GM19467 (cell line): Measurements from ENCODE around the gene ZNF764.

Experiments used
- ATAC-seq: cut with Tn5 transposase; IDR thresholded peaks from one replicate; pipeline ENCODE4 v1.9.1; 2021; ENCODE audit warnings: mild to moderate bottlenecking, moderate library complexity; ENCODE audit not compliant: unreplicated experiment

The ZNF764 gene

GRCh38 chr16:30570636-30571444 lies 12.7 kb upstream of the ZNF764 start:
- no peak for ATAC-seq

GRCh38 chr16:30569746-30570635 lies 11.8 kb upstream of the ZNF764 start:
- ATAC-seq = no peak

- ATAC-seq = no peak
These were observed 11.1 kb upstream of the ZNF764 start for GRCh38 chr16:30569281-30569680.

GRCh38 chr16:30567991-30568638 lies 9.9 kb upstream of the ZNF764 start:
- ATAC-seq = no peak

GRCh38 chr16:30567160-30567990 lies 9.2 kb upstream of the ZNF764 start:
- no peak for ATAC-seq

GRCh38 chr16:30566531-30566930 lies 8.4 kb upstream of the ZNF764 start:
- no peak for ATAC-seq

- ATAC-seq = no peak
These were observed 7.8 kb upstream of the ZNF764 start for GRCh38 chr16:30565984-30566383.

GRCh38 chr16:30565526-30565925 lies 7.4 kb upstream of the ZNF764 start:
- ATAC-seq = no peak

- ATAC-seq = no peak
These were observed 3.8 kb upstream of the ZNF764 start for GRCh38 chr16:30562021-30562420.

- no peak for ATAC-seq
These were observed 3.1 kb upstream of the ZNF764 start for GRCh38 chr16:30561089-30561816.

GRCh38 chr16:30559690-30560089 lies 1.5 kb upstream of the ZNF764 start:
- no peak for ATAC-seq

GRCh38 chr16:30558789-30559377 lies 709 bp upstream of the ZNF764 start:
- ATAC-seq = no peak

GRCh38 chr16:30557707-30557956 lies 542 bp downstream of the ZNF764 start:
- no peak for ATAC-seq

- no peak for ATAC-seq
These were observed 2.1 kb downstream of the ZNF764 start for GRCh38 chr16:30556125-30556473.

GRCh38 chr16:30555315-30556124 lies 2.7 kb downstream of the ZNF764 start:
- no peak for ATAC-seq

GRCh38 chr16:30554557-30555314 lies 3.4 kb downstream of the ZNF764 start:
- ATAC-seq = no peak

- ATAC-seq = no peak
These were observed 4.7 kb downstream of the ZNF764 start for GRCh38 chr16:30553393-30553899.

- no peak for ATAC-seq
These were observed 5.2 kb downstream of the ZNF764 start for GRCh38 chr16:30552956-30553355.
